ENCODE measurements around the gene CD4. TPM values are rescaled to one million over a fixed set of nuclear protein-coding genes. Genes with fewer than 3 reads are reported as not detected.

CD4 gene
- total and polyA plus RNA-seq, 10 of the 15 experiments (the other 5 are each of a cell fraction or from before 2014, with no cell fraction given), result 0.24 to 1.6 (median 0.69) TPM

GRCh38 chr12:6826125-6826733 lies 36.9 kb downstream of the CD4 start (continued):
- TF ChIP-seq ZBTB40 (IDR thresholded peaks at IDR 0.05; ENCODE audit: borderline replicate concordance) (no peak), SIX5 (IDR thresholded peaks at IDR 0.05; ENCODE audit: low read depth, low read length, severe bottlenecking) (no peak), RELA (IDR thresholded peaks at IDR 0.05; ENCODE audit: borderline replicate concordance, partially characterized antibody) (no peak), MEF2A (IDR thresholded peaks at IDR 0.05; ENCODE audit: insufficient read depth, low read depth, low read length) (no peak), USF1 (IDR thresholded peaks at IDR 0.05; ENCODE audit: borderline replicate concordance, extremely low read length, insufficient read depth, low read depth, low read length) (no peak), NFIC (IDR thresholded peaks at IDR 0.05; ENCODE audit: low read depth, low read length) (no peak), SREBF2 (IDR thresholded peaks at IDR 0.05; ENCODE audit: low read length) (no peak)

Measured in GM12878 (cell line).